HepG2 (cell line): Measurements from ENCODE around the gene CTSA. TPM values are rescaled to one million over a fixed set of nuclear protein-coding genes. Genes with fewer than 3 reads are reported as not detected.
A peak's percentile ranks its signal among the peaks of the same experiment; 100 is the strongest.

Experiments used
- BCL6 ChIP-seq: IDR thresholded peaks from 2 replicates; pipeline ENCODE4 v1.6.1; 2016; ENCODE audit warnings: missing genetic modification reagents, missing compliant biosample characterization
- CBX5 ChIP-seq: sonication (generic); formaldehyde crosslinking; IDR thresholded peaks from 2 replicates; pipeline ENCODE4 v1.4.0; 2020; ENCODE audit warnings: missing genetic modification reagents, borderline replicate concordance
- CENPX ChIP-seq: sonication (generic); formaldehyde crosslinking; IDR thresholded peaks from 2 replicates; pipeline ENCODE4 v1.9.0; 2021; ENCODE audit warnings: mild to moderate bottlenecking, missing genetic modification reagents, moderate library complexity
- IKZF4 ChIP-seq: sonication (generic); formaldehyde crosslinking; IDR thresholded peaks from 2 replicates; pipeline ENCODE4 v1.5.1; 2020; ENCODE audit warnings: borderline replicate concordance, mild to moderate bottlenecking, low read depth, missing genetic modification reagents; ENCODE audit errors: not compliant biosample characterization
- ISL2 ChIP-seq: sonication (generic); formaldehyde crosslinking; IDR thresholded peaks from 2 replicates; pipeline ENCODE4 v1.5.0; 2020; ENCODE audit warnings: missing genetic modification reagents
- PAX8 ChIP-seq: sonication (generic); formaldehyde crosslinking; IDR thresholded peaks from 2 replicates; pipeline ENCODE4 v1.8.0; 2022; ENCODE audit warnings: mild to moderate bottlenecking, missing genetic modification reagents, borderline replicate concordance
- RCOR2 ChIP-seq: IDR thresholded peaks from 2 replicates; pipeline ENCODE4 v1.6.1; 2016; ENCODE audit warnings: missing biosample characterization, missing genetic modification reagents
- TBL1XR1 ChIP-seq: fragments of 150-350 bp; IDR thresholded peaks from 2 replicates; pipeline ENCODE4 v1.6.1; 2014; ENCODE audit warnings: borderline replicate concordance, low read length; ENCODE audit not compliant: partially characterized antibody
- XRCC5 ChIP-seq: fragments of 200-400 bp; formaldehyde crosslinking; optimal IDR thresholded peaks from 2 replicates; pipeline ENCODE3; 2017; ENCODE audit warnings: mild to moderate bottlenecking, low read length
- ZFP62 ChIP-seq: sonication (generic); formaldehyde crosslinking; IDR thresholded peaks from 2 replicates; pipeline ENCODE4 v1.4.0; 2020; ENCODE audit warnings: missing genetic modification reagents
- ZNF350 ChIP-seq: sonication (generic); formaldehyde crosslinking; IDR thresholded peaks from 2 replicates; pipeline ENCODE4 v1.4.0; 2020; ENCODE audit warnings: mild to moderate bottlenecking, low read depth, missing genetic modification reagents, borderline replicate concordance
- ZNF431 ChIP-seq: sonication (generic); formaldehyde crosslinking; IDR thresholded peaks from 2 replicates; pipeline ENCODE4 v1.9.0; 2022; ENCODE audit warnings: missing genetic modification reagents, low read depth, mild to moderate bottlenecking, borderline replicate concordance
- ZNF556 ChIP-seq: sonication (generic); formaldehyde crosslinking; IDR thresholded peaks from 2 replicates; pipeline ENCODE4 v1.4.0; 2020; ENCODE audit warnings: mild to moderate bottlenecking, missing genetic modification reagents, borderline replicate concordance
- ZNF672 ChIP-seq: sonication (generic); formaldehyde crosslinking; IDR thresholded peaks from 2 replicates; pipeline ENCODE4 v1.8.1; 2022; ENCODE audit warnings: missing genetic modification reagents
- polyA plus RNA-seq, 8 experiments: library from polyadenylated mRNA; depleted of rRNA in 3 of 8; stranded (reverse) in 7 of 8; unstranded in 1 of 8; fragments of >200 nt; fragmentation: Illumina TruSeq in 4 of 8; extraction: Trizol in 4 of 8; gene quantifications; 2 replicates each; pipeline versions ENCODE4 v1.2.1 to v1.2.3, GENCODE V29; 2011 to 2016; ENCODE audit warnings: low read depth in 4 of 8, missing spikeins in 1 of 8, mixed read lengths in 1 of 8; ENCODE audit not compliant: insufficient read depth in 1 of 8
- total RNA-seq, 5 experiments: library from RNA; depleted of rRNA; stranded (reverse); fragments of >200 nt; fragmentation: Illumina TruSeq; extraction: Trizol; gene quantifications; 2 replicates each; pipeline ENCODE4 v1.2.3, GENCODE V29; 2016; ENCODE audit warnings: low read depth in 1 of 5
- TF ChIP-seq, protein P1 (sequence below): sonication (generic); formaldehyde crosslinking; IDR thresholded peaks from 2 replicates; pipeline ENCODE4 v1.5.1; 2020; ENCODE audit warnings: missing genetic modification reagents, mild to moderate bottlenecking, borderline replicate concordance
- TF ChIP-seq, protein P2 (sequence below): sonication (generic); IDR thresholded peaks from 2 replicates; pipeline ENCODE4 v1.6.1; 2016; ENCODE audit warnings: low read depth, borderline replicate concordance
- TF ChIP-seq, protein P3 (sequence below): sonication (generic); formaldehyde crosslinking; IDR thresholded peaks from 2 replicates; pipeline ENCODE4 v1.9.0; 2021; ENCODE audit warnings: missing genetic modification reagents, borderline replicate concordance
- TF ChIP-seq, protein P4 (sequence below): sonication (generic); formaldehyde crosslinking; IDR thresholded peaks from 2 replicates; pipeline ENCODE4 v1.4.0; 2020; ENCODE audit warnings: missing genetic modification reagents, borderline replicate concordance
- TF ChIP-seq, protein P5 (sequence below): sonication (generic); formaldehyde crosslinking; IDR thresholded peaks from 2 replicates; pipeline ENCODE4 v1.5.1; 2020; ENCODE audit warnings: mild to moderate bottlenecking, missing genetic modification reagents, borderline replicate concordance

The CTSA gene
- total and polyA plus RNA-seq, 2 of the 13 experiments (the other 11 are each of a cell fraction or from before 2014, with no cell fraction given), result 202 to 231 TPM

DNA sequence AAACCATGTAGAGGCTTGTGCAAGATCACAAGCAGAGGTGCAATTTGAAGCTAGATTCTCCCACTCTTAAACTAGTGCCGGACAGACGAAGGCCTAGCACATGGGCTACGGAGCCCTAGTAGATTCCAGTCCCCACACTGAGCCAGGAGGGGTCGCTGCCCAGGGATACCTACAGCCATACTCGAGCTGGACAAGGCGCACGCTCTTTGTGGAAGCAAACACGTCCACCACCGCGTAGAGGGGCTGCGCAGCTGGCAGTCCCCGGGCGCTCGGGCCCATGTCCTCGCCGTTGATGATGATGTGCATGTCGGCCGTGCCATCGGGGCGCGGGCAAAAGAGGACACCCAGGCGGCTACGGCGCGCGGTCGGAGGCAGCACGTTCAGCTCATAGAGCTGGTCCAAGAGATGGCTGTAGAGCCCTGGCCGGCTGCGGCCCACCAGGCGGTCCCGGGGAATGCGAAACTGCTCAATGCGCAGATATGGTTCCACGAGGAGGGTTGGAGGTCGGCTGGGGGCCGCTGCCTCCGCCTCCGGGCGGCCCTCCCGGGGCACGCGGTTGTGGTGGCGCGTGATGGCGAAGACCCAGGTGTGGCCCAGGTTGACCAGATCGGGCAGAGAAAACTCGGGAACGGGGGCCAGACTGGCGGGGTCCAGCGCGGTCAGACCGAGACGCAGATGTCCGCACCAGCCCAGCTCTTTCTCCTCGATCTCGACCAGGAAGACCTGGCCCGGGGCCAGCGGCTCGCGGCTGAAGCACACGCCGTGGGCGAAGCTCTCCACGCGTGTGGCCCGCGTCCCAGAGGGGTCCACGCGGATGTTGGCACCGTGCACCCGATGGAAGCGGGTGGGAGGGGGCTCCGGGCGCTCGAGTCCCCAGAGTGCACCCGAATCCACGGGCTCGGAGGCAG, 804 bp upstream of the CTSA start (continued):
- TF ChIP-seq BCL6 (CRISPR knock-in tag) (peak; percentile 55; the same call in 1 of the 2 replicates), ZNF556 (no peak), IKZF4 (CRISPR knock-in tag) (peak; percentile 75), ZNF672 (no peak), PAX8 (CRISPR knock-in tag) (no peak), TBL1XR1 (no peak), CBX5 (CRISPR knock-in tag) (peak; percentile 96), ZNF350 (CRISPR knock-in tag) (0 out of 2 replicates have a peak, but pooled peaks have one; percentile 29), CENPX (CRISPR knock-in tag) (no peak), ZFP62 (CRISPR knock-in tag) (no peak; the same call in 1 of the 2 replicates), XRCC5 (peak; percentile 93), ZNF431 (CRISPR knock-in tag) (no peak), ISL2 (CRISPR knock-in tag) (no peak), RCOR2 (CRISPR knock-in tag) (peak; percentile 45; the same call in 1 of the 2 replicates)
- TF ChIP-seq, protein P1, sequence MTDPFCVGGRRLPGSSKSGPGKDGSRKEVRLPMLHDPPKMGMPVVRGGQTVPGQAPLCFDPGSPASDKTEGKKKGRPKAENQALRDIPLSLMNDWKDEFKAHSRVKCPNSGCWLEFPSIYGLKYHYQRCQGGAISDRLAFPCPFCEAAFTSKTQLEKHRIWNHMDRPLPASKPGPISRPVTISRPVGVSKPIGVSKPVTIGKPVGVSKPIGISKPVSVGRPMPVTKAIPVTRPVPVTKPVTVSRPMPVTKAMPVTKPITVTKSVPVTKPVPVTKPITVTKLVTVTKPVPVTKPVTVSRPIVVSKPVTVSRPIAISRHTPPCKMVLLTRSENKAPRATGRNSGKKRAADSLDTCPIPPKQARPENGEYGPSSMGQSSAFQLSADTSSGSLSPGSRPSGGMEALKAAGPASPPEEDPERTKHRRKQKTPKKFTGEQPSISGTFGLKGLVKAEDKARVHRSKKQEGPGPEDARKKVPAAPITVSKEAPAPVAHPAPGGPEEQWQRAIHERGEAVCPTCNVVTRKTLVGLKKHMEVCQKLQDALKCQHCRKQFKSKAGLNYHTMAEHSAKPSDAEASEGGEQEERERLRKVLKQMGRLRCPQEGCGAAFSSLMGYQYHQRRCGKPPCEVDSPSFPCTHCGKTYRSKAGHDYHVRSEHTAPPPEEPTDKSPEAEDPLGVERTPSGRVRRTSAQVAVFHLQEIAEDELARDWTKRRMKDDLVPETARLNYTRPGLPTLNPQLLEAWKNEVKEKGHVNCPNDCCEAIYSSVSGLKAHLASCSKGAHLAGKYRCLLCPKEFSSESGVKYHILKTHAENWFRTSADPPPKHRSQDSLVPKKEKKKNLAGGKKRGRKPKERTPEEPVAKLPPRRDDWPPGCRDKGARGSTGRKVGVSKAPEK (CRISPR knock-in tag), result no peak
- TF ChIP-seq, protein P2, sequence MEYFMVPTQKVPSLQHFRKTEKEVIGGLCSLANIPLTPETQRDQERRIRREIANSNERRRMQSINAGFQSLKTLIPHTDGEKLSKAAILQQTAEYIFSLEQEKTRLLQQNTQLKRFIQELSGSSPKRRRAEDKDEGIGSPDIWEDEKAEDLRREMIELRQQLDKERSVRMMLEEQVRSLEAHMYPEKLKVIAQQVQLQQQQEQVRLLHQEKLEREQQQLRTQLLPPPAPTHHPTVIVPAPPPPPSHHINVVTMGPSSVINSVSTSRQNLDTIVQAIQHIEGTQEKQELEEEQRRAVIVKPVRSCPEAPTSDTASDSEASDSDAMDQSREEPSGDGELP, result peak; percentile 10; the same call in 1 of the 2 replicates
- TF ChIP-seq, protein P3, sequence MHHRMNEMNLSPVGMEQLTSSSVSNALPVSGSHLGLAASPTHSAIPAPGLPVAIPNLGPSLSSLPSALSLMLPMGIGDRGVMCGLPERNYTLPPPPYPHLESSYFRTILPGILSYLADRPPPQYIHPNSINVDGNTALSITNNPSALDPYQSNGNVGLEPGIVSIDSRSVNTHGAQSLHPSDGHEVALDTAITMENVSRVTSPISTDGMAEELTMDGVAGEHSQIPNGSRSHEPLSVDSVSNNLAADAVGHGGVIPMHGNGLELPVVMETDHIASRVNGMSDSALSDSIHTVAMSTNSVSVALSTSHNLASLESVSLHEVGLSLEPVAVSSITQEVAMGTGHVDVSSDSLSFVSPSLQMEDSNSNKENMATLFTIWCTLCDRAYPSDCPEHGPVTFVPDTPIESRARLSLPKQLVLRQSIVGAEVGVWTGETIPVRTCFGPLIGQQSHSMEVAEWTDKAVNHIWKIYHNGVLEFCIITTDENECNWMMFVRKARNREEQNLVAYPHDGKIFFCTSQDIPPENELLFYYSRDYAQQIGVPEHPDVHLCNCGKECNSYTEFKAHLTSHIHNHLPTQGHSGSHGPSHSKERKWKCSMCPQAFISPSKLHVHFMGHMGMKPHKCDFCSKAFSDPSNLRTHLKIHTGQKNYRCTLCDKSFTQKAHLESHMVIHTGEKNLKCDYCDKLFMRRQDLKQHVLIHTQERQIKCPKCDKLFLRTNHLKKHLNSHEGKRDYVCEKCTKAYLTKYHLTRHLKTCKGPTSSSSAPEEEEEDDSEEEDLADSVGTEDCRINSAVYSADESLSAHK (CRISPR knock-in tag), result peak; percentile 40; the same call in 1 of the 2 replicates
- TF ChIP-seq, protein P4, sequence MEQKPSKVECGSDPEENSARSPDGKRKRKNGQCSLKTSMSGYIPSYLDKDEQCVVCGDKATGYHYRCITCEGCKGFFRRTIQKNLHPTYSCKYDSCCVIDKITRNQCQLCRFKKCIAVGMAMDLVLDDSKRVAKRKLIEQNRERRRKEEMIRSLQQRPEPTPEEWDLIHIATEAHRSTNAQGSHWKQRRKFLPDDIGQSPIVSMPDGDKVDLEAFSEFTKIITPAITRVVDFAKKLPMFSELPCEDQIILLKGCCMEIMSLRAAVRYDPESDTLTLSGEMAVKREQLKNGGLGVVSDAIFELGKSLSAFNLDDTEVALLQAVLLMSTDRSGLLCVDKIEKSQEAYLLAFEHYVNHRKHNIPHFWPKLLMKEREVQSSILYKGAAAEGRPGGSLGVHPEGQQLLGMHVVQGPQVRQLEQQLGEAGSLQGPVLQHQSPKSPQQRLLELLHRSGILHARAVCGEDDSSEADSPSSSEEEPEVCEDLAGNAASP (CRISPR knock-in tag), result peak; percentile 88
- TF ChIP-seq, protein P5, sequence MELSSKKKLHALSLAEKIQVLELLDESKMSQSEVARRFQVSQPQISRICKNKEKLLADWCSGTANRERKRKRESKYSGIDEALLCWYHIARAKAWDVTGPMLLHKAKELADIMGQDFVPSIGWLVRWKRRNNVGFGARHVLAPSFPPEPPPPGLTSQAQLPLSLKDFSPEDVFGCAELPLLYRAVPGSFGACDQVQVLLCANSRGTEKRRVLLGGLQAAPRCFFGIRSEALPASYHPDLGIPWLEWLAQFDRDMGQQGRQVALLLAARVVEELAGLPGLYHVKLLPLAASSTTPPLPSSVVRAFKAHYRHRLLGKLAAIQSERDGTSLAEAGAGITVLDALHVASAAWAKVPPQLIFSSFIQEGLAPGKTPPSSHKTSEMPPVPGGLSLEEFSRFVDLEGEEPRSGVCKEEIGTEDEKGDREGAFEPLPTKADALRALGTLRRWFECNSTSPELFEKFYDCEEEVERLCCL (CRISPR knock-in tag), result no peak
